HEK293 (cell line): ENCODE data around the gene TNFRSF18.
"Not testable (repeated sequence)": the region's sequence is repeated elsewhere in the genome, so short reads cannot be mapped to it uniquely, and the experiment has no call there.

Source experiments
- CTCF ChIA-PET: fragments of 350-600 bp; formaldehyde crosslinking; extraction: SDS; loops from one replicate; lab custom pipeline; 2021; ENCODE audit warnings: antibody characterized with exemption; lab: Yijun Ruan, JAX
- POLR2A ChIA-PET: fragments of 300-600 bp; formaldehyde crosslinking; extraction: SDS; loops from one replicate; lab custom pipeline; 2020; ENCODE audit warnings: antibody characterized with exemption, inconsistent platforms; lab: Yijun Ruan, JAX
- H3K27ac ChIP-seq: fragments of 200-500 bp; sonication (Bioruptor generic); 2 replicates; pipeline ENCODE4 v1.5.1; 2014; ENCODE audit warnings: low read depth, low read length, control low read depth, inconsistent platforms; ENCODE audit errors: extremely low read depth
- H3K36me3 ChIP-seq, 2 experiments: fragments of 200-500 bp in 1 of 2; sonication (Bioruptor generic) in 1 of 2; 1 replicate in 1 of 2; 2 replicates in 1 of 2; pipeline ENCODE4 v1.5.1; 2014 to 2017; ENCODE audit warnings: inconsistent platforms in 2 of 2, low read length in 2 of 2; ENCODE audit not compliant: control insufficient read depth in 2 of 2, insufficient read depth in 1 of 2
- H3K4me1 ChIP-seq: fragments of 200-500 bp; sonication (Bioruptor generic); 2 replicates; pipeline ENCODE4 v1.5.1; 2014; ENCODE audit warnings: mild to moderate bottlenecking, low read length, inconsistent platforms; ENCODE audit not compliant: control insufficient read depth, insufficient read depth
- H3K4me3 ChIP-seq: 2 replicates; pipeline ENCODE4 v1.5.1; 2011; ENCODE audit warnings: low read depth, mild to moderate bottlenecking, control low read depth, low read length, moderate library complexity
- H3K9me3 ChIP-seq: fragments of 200-500 bp; sonication (Bioruptor generic); 2 replicates; pipeline ENCODE4 v1.5.1; 2014; ENCODE audit warnings: low read depth, low read length, inconsistent platforms; ENCODE audit not compliant: control insufficient read depth, insufficient read depth
- CTCF ChIP-seq: fragments of 450-650 bp; formaldehyde crosslinking; IDR thresholded peaks from 2 replicates; pipeline ENCODE4 v1.5.1; 2016; ENCODE audit warnings: missing biosample characterization, missing genetic modification characterization
- ELK4 ChIP-seq: IDR thresholded peaks from 2 replicates; pipeline ENCODE4 v1.6.1; 2011; ENCODE audit warnings: mild to moderate bottlenecking, low read depth, low read length, borderline replicate concordance
- SCRT2 ChIP-seq: fragments of 450-650 bp; formaldehyde crosslinking; IDR thresholded peaks from 2 replicates; pipeline ENCODE4 v1.5.1; 2016; ENCODE audit warnings: missing biosample characterization, missing genetic modification characterization
- YY2 ChIP-seq: fragments of 450-650 bp; formaldehyde crosslinking; IDR thresholded peaks from 2 replicates; pipeline ENCODE4 v1.5.1; 2016; ENCODE audit warnings: missing biosample characterization, missing genetic modification characterization
- ZBTB11 ChIP-seq: fragments of 450-650 bp; formaldehyde crosslinking; conservative IDR thresholded peaks from 2 replicates; pipeline ENCODE4 v1.5.1; 2016; ENCODE audit warnings: low read depth, missing biosample characterization, missing genetic modification characterization
- ZBTB49 ChIP-seq: fragments of 450-650 bp; formaldehyde crosslinking; IDR thresholded peaks from 2 replicates; pipeline ENCODE4 v1.5.1; 2016; ENCODE audit warnings: missing biosample characterization, missing genetic modification characterization, low read depth
- ZEB2 ChIP-seq: fragments of 450-650 bp; formaldehyde crosslinking; IDR thresholded peaks from 2 replicates; pipeline ENCODE4 v1.5.1; 2016; ENCODE audit warnings: missing biosample characterization, missing genetic modification characterization
- ZNF184 ChIP-seq: fragments of 450-650 bp; IDR thresholded peaks from 2 replicates; pipeline ENCODE4 v1.5.1; 2018; ENCODE audit warnings: missing biosample characterization, mild to moderate bottlenecking, missing genetic modification characterization
- ZNF2 ChIP-seq: fragments of 450-650 bp; formaldehyde crosslinking; IDR thresholded peaks from 2 replicates; pipeline ENCODE4 v1.5.1; 2016; ENCODE audit warnings: missing biosample characterization, missing genetic modification characterization
- ZNF292 ChIP-seq: fragments of 450-650 bp; formaldehyde crosslinking; IDR thresholded peaks from 2 replicates; pipeline ENCODE4 v1.5.1; 2016; ENCODE audit warnings: low read depth, missing biosample characterization, missing genetic modification characterization, borderline replicate concordance
- ZNF48 ChIP-seq: fragments of 450-650 bp; formaldehyde crosslinking; IDR thresholded peaks from 2 replicates; pipeline ENCODE4 v1.5.1; 2016; ENCODE audit warnings: missing biosample characterization, missing genetic modification characterization
- ZNF530 ChIP-seq: fragments of 450-650 bp; formaldehyde crosslinking; IDR thresholded peaks from 2 replicates; pipeline ENCODE4 v1.5.1; 2016; ENCODE audit warnings: low read depth, missing biosample characterization, missing genetic modification characterization
- ZNF561 ChIP-seq: fragments of 450-650 bp; IDR thresholded peaks from 2 replicates; pipeline ENCODE4 v1.5.1; 2018; ENCODE audit warnings: missing biosample characterization, missing genetic modification characterization, borderline replicate concordance
- ZNF701 ChIP-seq: fragments of 450-650 bp; formaldehyde crosslinking; IDR thresholded peaks from 2 replicates; pipeline ENCODE4 v1.5.1; 2016; ENCODE audit warnings: missing biosample characterization, missing genetic modification characterization
- ZNF704 ChIP-seq: fragments of 450-650 bp; formaldehyde crosslinking; IDR thresholded peaks from 2 replicates; pipeline ENCODE4 v1.5.1; 2016; ENCODE audit warnings: missing biosample characterization, missing genetic modification characterization
- ZNF776 ChIP-seq: fragments of 450-650 bp; formaldehyde crosslinking; IDR thresholded peaks from 2 replicates; pipeline ENCODE4 v1.5.0; 2017; ENCODE audit warnings: missing biosample characterization, missing genetic modification characterization, borderline replicate concordance
- ZNF792 ChIP-seq: fragments of 450-650 bp; formaldehyde crosslinking; IDR thresholded peaks from 2 replicates; pipeline ENCODE4 v1.5.1; 2016; ENCODE audit warnings: missing biosample characterization, missing genetic modification characterization
- ZSCAN23 ChIP-seq: fragments of 450-650 bp; formaldehyde crosslinking; IDR thresholded peaks from 2 replicates; pipeline ENCODE4 v1.5.1; 2016; ENCODE audit warnings: missing biosample characterization, missing genetic modification characterization

Gene TNFRSF18

GRCh38 chr1:1176063-1176761, 30.2 kb downstream of the TNFRSF18 start:
- CTCF ChIA-PET, H3K4me1 ChIP-seq, POLR2A ChIA-PET: not testable (repeated sequence)

GRCh38 chr1:1175221-1176062, 30.9 kb downstream of the TNFRSF18 start:
- POLR2A ChIA-PET, result no interaction called here
- H3K36me3 ChIP-seq, result no peaks in the 10 kb centered on the region
- no peak for TF ChIP-seq SCRT2 (tag by site-specific recombination)
- TF ChIP-seq ZNF2 (tag by site-specific recombination), result no peak
- no peak for TF ChIP-seq YY2 (tag by site-specific recombination)
- TF ChIP-seq ZNF530 (tag by site-specific recombination), result no peak
- no peak for TF ChIP-seq ZSCAN23 (tag by site-specific recombination)
- TF ChIP-seq ZBTB49 (tag by site-specific recombination), result no peak
- no peak for TF ChIP-seq ZNF792 (tag by site-specific recombination)
- no peak for TF ChIP-seq ELK4
- no peak for TF ChIP-seq ZBTB11 (tag by site-specific recombination)
- no peak for TF ChIP-seq ZNF561
- no peak for TF ChIP-seq ZNF184 (tag by site-specific recombination)
- TF ChIP-seq CTCF (tag by site-specific recombination), result no peak
- TF ChIP-seq ZEB2, result no peak
- no peak for TF ChIP-seq ZNF292 (tag by site-specific recombination)
- TF ChIP-seq ZNF704 (tag by site-specific recombination), result no peak
- TF ChIP-seq ZNF48 (tag by site-specific recombination), result no peak
- no peak for TF ChIP-seq ZNF701
- no peak for TF ChIP-seq ZNF776 (tag by site-specific recombination)
- CTCF ChIA-PET, result no interaction called here
- H3K4me1 ChIP-seq, result no peaks in the 10 kb centered on the region
- H3K9me3 ChIP-seq, result no peaks in the 10 kb centered on the region
- no peak overlapping the region for H3K4me3 ChIP-seq
- no peak overlapping the region for H3K27ac ChIP-seq

More at GRCh38 chr1:1176063-1176761, 30.2 kb downstream of the TNFRSF18 start:
- H3K36me3 ChIP-seq, H3K9me3 ChIP-seq, H3K27ac ChIP-seq, H3K4me3 ChIP-seq: not testable (repeated sequence)
- peak; percentile 76 for TF ChIP-seq ZEB2
